Skeletal muscle tissue (tissue), 4 donors: ENCODE data around the gene IRAK1. TPM values are rescaled to one million over a fixed set of nuclear protein-coding genes. Genes with fewer than 3 reads are reported as not detected.
"Not testable (repeated sequence)": the region's sequence is repeated elsewhere in the genome, so short reads cannot be mapped to it uniquely, and the experiment has no call there.

ENCODE experiments used
- H3K27ac ChIP-seq: one replicate; pipeline ENCODE4 v1.7.0; 2013; ENCODE audit warnings: mild to moderate bottlenecking, low read depth, low read length, inconsistent platforms
- H3K27me3 ChIP-seq, 3 donors: one replicate each; pipeline ENCODE4 v1.7.0; 2013; ENCODE audit warnings: low read length in 3 of 3; ENCODE audit not compliant: control insufficient read depth in 3 of 3, insufficient read depth in 3 of 3
- H3K36me3 ChIP-seq, 3 donors: one replicate each; pipeline ENCODE4 v1.7.0; 2013; ENCODE audit warnings: low read length in 3 of 3; ENCODE audit not compliant: control insufficient read depth in 3 of 3, insufficient read depth in 3 of 3
- H3K4me1 ChIP-seq, 3 donors: one replicate each; pipeline ENCODE4 v1.7.0; 2013; ENCODE audit warnings: low read length in 3 of 3, mild to moderate bottlenecking in 3 of 3; ENCODE audit not compliant: control insufficient read depth in 3 of 3, insufficient read depth in 3 of 3
- H3K4me3 ChIP-seq, 3 donors: one replicate each; pipeline ENCODE4 v1.7.0; 2013; ENCODE audit warnings: low read length in 3 of 3
- H3K9ac ChIP-seq, 3 donors: one replicate each; pipeline ENCODE4 v1.7.0; 2013; ENCODE audit warnings: low read length in 3 of 3, mild to moderate bottlenecking in 3 of 3, moderate library complexity in 2 of 3, low read depth in 1 of 3
- H3K9me3 ChIP-seq, 3 donors: one replicate each; pipeline ENCODE4 v1.7.0; 2013; ENCODE audit warnings: low read length in 3 of 3; ENCODE audit not compliant: control insufficient read depth in 3 of 3
- total RNA-seq: library from RNA; depleted of rRNA; stranded (reverse); fragments of >200 nt; gene quantifications from one replicate; pipeline ENCODE4 v1.2.3, GENCODE V29; 2014
- donor health status: Osteomylitis.

IRAK1 gene
- total RNA-seq, 1 donor from 2014 or later = 11.0 TPM

- H3K9me3 ChIP-seq = no peaks in the 10 kb centered on the region
- H3K4me3 ChIP-seq = no peak overlapping the region
- H3K9ac ChIP-seq = no peak overlapping the region
- H3K4me1 ChIP-seq = peaks cover 0 to 2% (median 2%) of the 10 kb centered on the region in 3 donors
- no peaks in the 10 kb centered on the region for H3K36me3 ChIP-seq
- no peak overlapping the region for H3K27ac ChIP-seq
- H3K27me3 ChIP-seq = peaks cover 0 to 4% (median 0%) of the 10 kb centered on the region in 3 donors
These were observed 29.6 kb downstream of the IRAK1 start for GRCh38 chrX:153989973-153990655.

- Histone ChIP-seq H3K27ac (no peak overlapping the region), H3K36me3 (no peaks in the 10 kb centered on the region), H3K4me3 (no peak overlapping the region), H3K27me3 (peaks cover 0 to 4% (median 0%) of the 10 kb centered on the region in 3 donors), H3K9ac (no peak overlapping the region), H3K9me3 (no peaks in the 10 kb centered on the region), H3K4me1 (peaks cover 0 to 10% (median 9%) of the 10 kb centered on the region in 3 donors)
These were observed 31.2 kb downstream of the IRAK1 start for GRCh38 chrX:153988493-153988892.

GRCh38 chrX:153984351-153985178, 35.1 kb downstream of the IRAK1 start:
- H3K9ac ChIP-seq = no peak overlapping the region
- H3K27me3 ChIP-seq = no peaks in the 10 kb centered on the region
- H3K4me3 ChIP-seq = no peak overlapping the region
- peaks cover 0 to 6% (median 0%) of the 10 kb centered on the region in 3 donors for H3K36me3 ChIP-seq
- peaks cover 0 to 10% (median 9%) of the 10 kb centered on the region in 3 donors for H3K4me1 ChIP-seq
- no peaks in the 10 kb centered on the region for H3K9me3 ChIP-seq
- no peak overlapping the region for H3K27ac ChIP-seq

GRCh38 chrX:153983321-153983801, 36.3 kb downstream of the IRAK1 start:
- Histone ChIP-seq H3K36me3 (peaks cover 0 to 6% (median 0%) of the 10 kb centered on the region in 3 donors), H3K9me3 (no peaks in the 10 kb centered on the region), H3K27me3 (no peaks in the 10 kb centered on the region), H3K4me3 (no peak overlapping the region), H3K9ac (no peak overlapping the region), H3K27ac (no peak overlapping the region), H3K4me1 (peaks cover 0 to 10% (median 9%) of the 10 kb centered on the region in 3 donors)

GRCh38 chrX:153981771-153982533, 37.8 kb downstream of the IRAK1 start:
- H3K27ac ChIP-seq = no peak overlapping the region
- no peak overlapping the region for H3K9ac ChIP-seq
- H3K4me1 ChIP-seq = peaks cover 0 to 10% (median 9%) of the 10 kb centered on the region in 3 donors
- H3K9me3 ChIP-seq = no peaks in the 10 kb centered on the region
- no peaks in the 10 kb centered on the region for H3K27me3 ChIP-seq
- peaks cover 0 to 6% (median 0%) of the 10 kb centered on the region in 3 donors for H3K36me3 ChIP-seq
- H3K4me3 ChIP-seq = no peak overlapping the region

- no peaks in the 10 kb centered on the region for H3K9me3 ChIP-seq
- H3K9ac ChIP-seq = no peak overlapping the region
- no peaks in the 10 kb centered on the region for H3K27me3 ChIP-seq
- peaks cover 0 to 6% (median 0%) of the 10 kb centered on the region in 3 donors for H3K36me3 ChIP-seq
- no peak overlapping the region for H3K4me3 ChIP-seq
- H3K4me1 ChIP-seq = peaks cover 0 to 10% (median 9%) of the 10 kb centered on the region in 3 donors
- H3K27ac ChIP-seq = peak overlapping the region; percentile 40
These were observed 38.5 kb downstream of the IRAK1 start for GRCh38 chrX:153981231-153981630.

- not testable (repeated sequence) for H3K9me3 ChIP-seq, H3K4me3 ChIP-seq, H3K27me3 ChIP-seq, H3K36me3 ChIP-seq, H3K27ac ChIP-seq, H3K9ac ChIP-seq, H3K4me1 ChIP-seq
These were observed 39.3 kb downstream of the IRAK1 start for GRCh38 chrX:153980394-153980793.

- Histone ChIP-seq H3K27ac (peak overlapping the region; percentile 83), H3K4me3 (no peak overlapping the region), H3K9me3 (no peaks in the 10 kb centered on the region), H3K36me3 (no peaks in the 10 kb centered on the region), H3K9ac (no peak overlapping the region), H3K4me1 (peaks cover 16 to 23% (median 17%) of the 10 kb centered on the region in 3 donors), H3K27me3 (no peaks in the 10 kb centered on the region)
These were observed 44.9 kb downstream of the IRAK1 start for GRCh38 chrX:153974726-153975286.

GRCh38 chrX:153974003-153974725, 45.5 kb downstream of the IRAK1 start:
- Histone ChIP-seq H3K9ac (peak overlapping the region; percentile 74 to 97 (median 79)), H3K4me3 (peak overlapping the region; percentile 62 to 93 (median 77))

More at GRCh38 chrX:153974003-153974725, 45.5 kb downstream of the IRAK1 start:
- Histone ChIP-seq H3K36me3 (no peaks in the 10 kb centered on the region), H3K4me1 (peaks cover 21 to 29% (median 22%) of the 10 kb centered on the region in 3 donors), H3K27ac (peak overlapping the region; percentile 83), H3K9me3 (no peaks in the 10 kb centered on the region), H3K27me3 (no peaks in the 10 kb centered on the region)
